Endothelial cell of umbilical vein (primary cell): ENCODE data around the gene ABCA3. TPM values are rescaled to one million over a fixed set of nuclear protein-coding genes. Genes with fewer than 3 reads are reported as not detected.

ENCODE experiments used
- BruUV-seq: library from RNA; stranded (reverse); fragments of 400-500 nt; replicated peaks from 2 replicates; lab custom pipeline; 2021; lab: Mats Ljungman, UMichigan
- CTCF ChIA-PET: fragments of 300-600, 350-600 bp; sonication (Branson Sonifier 250); formaldehyde crosslinking; loops from one replicate; lab custom pipeline; 2021; ENCODE audit warnings: antibody characterized with exemption, inconsistent platforms; lab: Charles Lee
- POLR2A ChIA-PET: fragments of 300-600, 350-600 bp; sonication (Branson Sonifier 250); formaldehyde crosslinking; loops from one replicate; lab custom pipeline; 2021; ENCODE audit warnings: antibody characterized with exemption, inconsistent platforms; lab: Charles Lee
- DNase-seq: peaks from one replicate; pipeline ENCODE4 v3.0.0-alpha.2; 2011; ENCODE audit warnings: low read depth, low spot score
- FAIRE-seq: peaks from 2 replicates; lab custom pipeline; 2011; peaks lifted over from hg19 to GRCh38; lab: Jason Lieb, UNC
- H2AFZ ChIP-seq: 2 replicates; pipeline ENCODE4 v1.6.0; 2012; ENCODE audit warnings: low read depth, low read length, control low read depth, inconsistent platforms
- H3K27ac ChIP-seq: 2 replicates; pipeline ENCODE4 v1.5.1; 2011; ENCODE audit warnings: low read depth, mild to moderate bottlenecking, control low read depth, low read length, moderate library complexity; ENCODE audit not compliant: insufficient read depth
- H3K27me3 ChIP-seq, 2 experiments: 2 replicates each; pipeline versions ENCODE4 v1.6.0 to v1.6.1; 2011; ENCODE audit warnings: low read length in 2 of 2, mixed read lengths in 1 of 2; ENCODE audit not compliant: control insufficient read depth in 2 of 2, insufficient read depth in 2 of 2
- H3K36me3 ChIP-seq, 2 experiments: 2 replicates in 1 of 2; 3 replicates in 1 of 2; pipeline ENCODE4 v1.5.1; 2011; ENCODE audit warnings: low read length in 2 of 2, mild to moderate bottlenecking in 1 of 2, moderate library complexity in 1 of 2; ENCODE audit not compliant: control insufficient read depth in 2 of 2, insufficient read depth in 2 of 2; ENCODE audit errors: extremely low read depth in 1 of 2
- H3K4me1 ChIP-seq: 3 replicates; pipeline ENCODE4 v1.5.1; 2011; ENCODE audit warnings: mild to moderate bottlenecking, low read length; ENCODE audit not compliant: control insufficient read depth, insufficient read depth; ENCODE audit errors: extremely low read depth
- H3K4me2 ChIP-seq: 2 replicates; pipeline ENCODE4 v1.6.1; 2011; ENCODE audit warnings: low read length, control low read depth, mixed read lengths; ENCODE audit not compliant: insufficient read depth
- H3K4me3 ChIP-seq, 3 experiments: fragments of 200-600 bp in 1 of 3; sonication (generic), shearing (Covaris generic) in 1 of 3; replicated peaks in 1 of 3; 2 replicates each; pipeline ENCODE4 v1.5.1; 2011 to 2016; ENCODE audit warnings: control low read depth in 3 of 3, low read length in 3 of 3, mild to moderate bottlenecking in 2 of 3, inconsistent platforms in 1 of 3, low read depth in 1 of 3, moderate library complexity in 1 of 3; ENCODE audit not compliant: insufficient read depth in 1 of 3
- H3K79me2 ChIP-seq: 2 replicates; pipeline ENCODE4 v1.6.0; 2012; ENCODE audit warnings: low read length, inconsistent platforms; ENCODE audit not compliant: control insufficient read depth, insufficient read depth
- H3K9ac ChIP-seq: replicated peaks from 2 replicates; pipeline ENCODE3; 2011; ENCODE audit warnings: low read length, control low read depth; ENCODE audit not compliant: insufficient read depth; ENCODE audit errors: extremely low read depth
- H3K9me1 ChIP-seq: replicated peaks from 3 replicates; pipeline ENCODE4 v1.6.0; 2011; ENCODE audit warnings: mild to moderate bottlenecking, low read length; ENCODE audit not compliant: control insufficient read depth, insufficient read depth; ENCODE audit errors: extremely low read depth
- H3K9me3 ChIP-seq: replicated peaks from 2 replicates; pipeline ENCODE4 v1.5.1; 2012; ENCODE audit warnings: low read length, inconsistent platforms; ENCODE audit not compliant: control insufficient read depth, insufficient read depth
- H4K20me1 ChIP-seq: replicated peaks from 2 replicates; pipeline ENCODE3; 2011; ENCODE audit warnings: mild to moderate bottlenecking, low read length; ENCODE audit not compliant: control insufficient read depth, insufficient read depth; ENCODE audit errors: extremely low read depth
- EZH2 ChIP-seq: IDR thresholded peaks from 2 replicates; pipeline ENCODE4 v1.6.1; 2012; ENCODE audit warnings: borderline replicate concordance, low read depth, mild to moderate bottlenecking, moderate library complexity, low read length, inconsistent platforms; ENCODE audit not compliant: severe bottlenecking
- FOS ChIP-seq: IDR thresholded peaks from 2 replicates; pipeline ENCODE4 v1.6.1; 2011; ENCODE audit warnings: mild to moderate bottlenecking, low read length, moderate library complexity, borderline replicate concordance; ENCODE audit not compliant: insufficient read depth
- GATA2 ChIP-seq: IDR thresholded peaks from 2 replicates; pipeline ENCODE4 v1.7.0; 2011; ENCODE audit warnings: low read depth, mild to moderate bottlenecking, moderate library complexity, mixed read lengths, low read length; ENCODE audit not compliant: insufficient read length, insufficient read depth
- JUN ChIP-seq: IDR thresholded peaks from 2 replicates; pipeline ENCODE4 v1.6.1; 2011; ENCODE audit warnings: borderline replicate concordance, low read depth; ENCODE audit not compliant: insufficient read length, insufficient read depth
- MYC ChIP-seq: IDR thresholded peaks from one replicate; pipeline ENCODE4 v1.6.1; 2011; ENCODE audit warnings: mild to moderate bottlenecking, low read depth, low read length
- POLR2A ChIP-seq: IDR thresholded peaks from 2 replicates; pipeline ENCODE4 v1.6.1; 2012; ENCODE audit warnings: low read depth, mild to moderate bottlenecking, control low read depth, low read length
- POLR2AphosphoS5 ChIP-seq: IDR thresholded peaks from 2 replicates; pipeline ENCODE4 v1.6.1; 2012; ENCODE audit warnings: low read depth, mild to moderate bottlenecking, control low read depth, low read length, moderate library complexity; ENCODE audit not compliant: insufficient read depth
- dilution Hi-C: fragments of 300-500 bp; cut with MboI; formaldehyde crosslinking; loops from one replicate; pipeline ENCODE4 v1.15.0; 2019; ENCODE audit warnings: low sequenced_read_pairs; ENCODE audit not compliant: extremely low pct_ligation_motif_present
- intact Hi-C: fragments of 100-400 bp; cut with micrococcal nuclease; formaldehyde crosslinking; loops from one replicate; pipeline ENCODE4 v1.10.0; 2022
- polyA plus RNA-seq, 4 experiments: library from polyadenylated mRNA; depleted of rRNA in 3 of 4; stranded (reverse) in 3 of 4; unstranded in 1 of 4; fragments of >200 nt; gene quantifications; 2 replicates each; pipeline versions ENCODE4 v1.2.1 to v1.2.3, GENCODE V29; 2011 to 2012; ENCODE audit warnings: missing spikeins in 1 of 4
- total RNA-seq: library from RNA; stranded (reverse); gene quantifications from 2 replicates; pipeline ENCODE4 v1.2.3, GENCODE V29; 2021
- TF ChIP-seq, protein P1 (sequence below), 2 donors: IDR thresholded peaks; 1 replicate in 1 of 2; 2 replicates in 1 of 2; pipeline ENCODE4 v1.5.1; 2011; ENCODE audit warnings: low read length in 2 of 2, mild to moderate bottlenecking in 2 of 2, moderate library complexity in 2 of 2, control low read depth in 1 of 2, inconsistent platforms in 1 of 2, low read depth in 1 of 2; ENCODE audit not compliant: insufficient read depth in 1 of 2; ENCODE audit errors: extremely low read depth in 1 of 2
- TF ChIP-seq, protein P2 (sequence below): IDR thresholded peaks from 2 replicates; pipeline ENCODE4 v1.6.1; 2011; ENCODE audit not compliant: insufficient read depth, insufficient read length

Gene ABCA3
- total and polyA plus RNA-seq, 2 donors (not counting 3 experiments of a cell fraction or from before 2014, with no cell fraction given), result 13.5 to 36.0 TPM

DNA sequence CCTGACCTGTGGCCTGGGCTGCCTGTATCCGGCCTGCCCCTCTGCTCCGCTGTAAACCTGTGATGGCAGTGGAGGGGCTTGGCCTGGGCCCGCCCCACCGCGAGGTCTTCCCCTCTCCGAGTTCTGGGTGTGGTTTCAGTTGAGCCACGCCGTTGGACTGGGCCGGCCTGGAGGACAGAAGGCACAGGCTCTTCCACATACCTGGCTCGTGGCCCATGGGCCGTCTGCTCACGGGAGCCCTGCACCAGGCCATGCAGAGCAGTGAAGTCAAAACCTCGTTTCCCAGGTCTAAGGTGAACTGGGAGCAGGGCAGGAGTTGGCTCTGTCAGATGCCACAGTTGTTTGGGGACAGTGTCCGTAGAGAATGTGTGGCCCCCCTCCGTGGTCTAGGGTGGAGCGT lies 67.0 kb downstream of the ABCA3 start:
- no peaks in the 10 kb centered on the region for H4K20me1 ChIP-seq
- H3K4me1 ChIP-seq, result no peaks in the 10 kb centered on the region
- CTCF ChIA-PET, result no interaction called here
- intact Hi-C loops (no loop called here), dilution Hi-C loops (no loop called here)
- H3K27me3 ChIP-seq, result no peaks in the 10 kb centered on the region
- DNase-seq (no peak), FAIRE-seq (no peak)
- H3K9me3 ChIP-seq, result no peaks in the 10 kb centered on the region
- peaks cover 0 to 2% of the 10 kb centered on the region in 2 experiments for H3K36me3 ChIP-seq
- no peak overlapping the region for H3K9ac ChIP-seq
- no peak overlapping the region for H3K4me3 ChIP-seq
- H3K9me1 ChIP-seq, result no peaks in the 10 kb centered on the region
- no TSS peak for BruUV-seq
- no peak overlapping the region for H3K4me2 ChIP-seq
- no peaks in the 10 kb centered on the region for H3K79me2 ChIP-seq
- H2AFZ ChIP-seq, result no peak overlapping the region
- TF ChIP-seq POLR2A, result no peak
- TF ChIP-seq POLR2AphosphoS5, result no peak
- TF ChIP-seq MYC, result no peak
- no peak overlapping the region for H3K27ac ChIP-seq
- POLR2A ChIA-PET, result no interaction called here

DNA sequence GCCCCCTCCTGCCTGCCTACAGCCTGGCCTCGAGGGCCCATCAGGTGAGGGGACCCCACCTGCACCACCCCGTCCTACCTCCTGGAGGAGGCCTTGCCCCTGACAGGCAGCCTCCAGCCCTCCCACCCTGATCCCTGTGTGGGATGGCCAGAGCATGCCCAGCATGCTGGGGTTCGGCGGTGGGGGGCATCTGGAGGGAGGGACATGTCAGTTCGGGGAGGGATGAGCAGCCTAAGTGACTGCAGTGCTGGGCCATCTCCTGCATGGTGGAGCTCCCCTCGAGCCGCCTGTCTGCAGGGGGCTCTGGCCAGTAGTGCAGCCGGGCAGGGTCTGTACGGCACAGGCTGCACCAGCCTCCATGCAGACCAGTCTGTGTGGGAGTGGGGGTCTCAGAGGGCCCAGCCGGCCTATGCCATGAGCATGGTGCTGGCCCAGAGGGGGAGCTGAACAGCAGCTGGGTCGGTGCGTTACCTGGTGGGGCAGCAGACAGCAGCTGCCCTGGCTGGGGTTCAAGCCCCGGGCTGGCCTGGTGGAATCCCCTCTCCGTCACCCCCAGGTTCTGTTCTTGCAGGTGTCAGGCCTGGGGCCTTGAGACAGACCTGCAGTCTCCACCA lies 68.6 kb downstream of the ABCA3 start:
- Histone ChIP-seq H3K4me3 (no peak overlapping the region), H3K9me3 (no peaks in the 10 kb centered on the region), H3K9me1 (no peaks in the 10 kb centered on the region), H3K27me3 (no peaks in the 10 kb centered on the region), H3K9ac (no peak overlapping the region), H3K36me3 (peaks cover 0 to 2% of the 10 kb centered on the region in 2 experiments), H3K4me2 (no peak overlapping the region), H4K20me1 (no peaks in the 10 kb centered on the region), H3K27ac (no peak overlapping the region), H3K79me2 (peaks cover 9% of the 10 kb centered on the region), H2AFZ (no peak overlapping the region), H3K4me1 (no peaks in the 10 kb centered on the region)
- TF ChIP-seq, protein P1, sequence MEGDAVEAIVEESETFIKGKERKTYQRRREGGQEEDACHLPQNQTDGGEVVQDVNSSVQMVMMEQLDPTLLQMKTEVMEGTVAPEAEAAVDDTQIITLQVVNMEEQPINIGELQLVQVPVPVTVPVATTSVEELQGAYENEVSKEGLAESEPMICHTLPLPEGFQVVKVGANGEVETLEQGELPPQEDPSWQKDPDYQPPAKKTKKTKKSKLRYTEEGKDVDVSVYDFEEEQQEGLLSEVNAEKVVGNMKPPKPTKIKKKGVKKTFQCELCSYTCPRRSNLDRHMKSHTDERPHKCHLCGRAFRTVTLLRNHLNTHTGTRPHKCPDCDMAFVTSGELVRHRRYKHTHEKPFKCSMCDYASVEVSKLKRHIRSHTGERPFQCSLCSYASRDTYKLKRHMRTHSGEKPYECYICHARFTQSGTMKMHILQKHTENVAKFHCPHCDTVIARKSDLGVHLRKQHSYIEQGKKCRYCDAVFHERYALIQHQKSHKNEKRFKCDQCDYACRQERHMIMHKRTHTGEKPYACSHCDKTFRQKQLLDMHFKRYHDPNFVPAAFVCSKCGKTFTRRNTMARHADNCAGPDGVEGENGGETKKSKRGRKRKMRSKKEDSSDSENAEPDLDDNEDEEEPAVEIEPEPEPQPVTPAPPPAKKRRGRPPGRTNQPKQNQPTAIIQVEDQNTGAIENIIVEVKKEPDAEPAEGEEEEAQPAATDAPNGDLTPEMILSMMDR (IDR thresholded peaks at IDR 0.05; ENCODE audit: extremely low read depth in 1 of 2, insufficient read depth in 1 of 2, low read depth in 1 of 2, low read length in 2 of 2), result no peak
- TF ChIP-seq JUN (no peak), EZH2 (no peak), POLR2AphosphoS5 (no peak), GATA2 (no peak), FOS (no peak), MYC (no peak), POLR2A (no peak)
- TF ChIP-seq, protein P2, sequence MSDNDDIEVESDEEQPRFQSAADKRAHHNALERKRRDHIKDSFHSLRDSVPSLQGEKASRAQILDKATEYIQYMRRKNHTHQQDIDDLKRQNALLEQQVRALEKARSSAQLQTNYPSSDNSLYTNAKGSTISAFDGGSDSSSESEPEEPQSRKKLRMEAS, result no peak
- POLR2A ChIA-PET, result no interaction called here
- no peak for FAIRE-seq
- CTCF ChIA-PET, result interaction anchor here (1.0 kb wide), 1 partner anchor 10 kb away, joined by 3 read pairs; no protein-coding TSS in a partner anchor
- DNase-seq, result no peak
- intact Hi-C loops, result no loop called here
- dilution Hi-C loops, result no loop called here
- BruUV-seq, result no TSS peak
